ENCODE results near the gene DDX23. TPM values are rescaled to one million over a fixed set of nuclear protein-coding genes. Genes with fewer than 3 reads are reported as not detected.

The DDX23 gene
- total RNA-seq, 1 experiment from 2014 or later, result 107 TPM

GRCh38 chr12:48838048-48838447 is 13.9 kb downstream of the DDX23 start:
- Mint-ChIP-seq H3K36me3 (peaks cover 73% of the 10 kb centered on the region), H3K27me3 (ENCODE audit: low read depth) (no peaks in the 10 kb centered on the region), H3K4me1 (no peaks in the 10 kb centered on the region), H3K4me3 (no peak overlapping the region), H3K9me3 (no peaks in the 10 kb centered on the region), H3K27ac (no peak overlapping the region)
- POLR2A ChIA-PET, result no interaction called here
- DNase-seq (ENCODE audit: low spot score) (no peak), ATAC-seq (no peak)
- CTCF ChIA-PET, result no interaction called here
- TF ChIP-seq ATF6 (CRISPR knock-in tag; IDR thresholded peaks at IDR 0.05) (no peak), ATF2 (CRISPR knock-in tag; IDR thresholded peaks at IDR 0.05; ENCODE audit: borderline replicate concordance, low read depth) (no peak), USF2 (CRISPR knock-in tag; IDR thresholded peaks at IDR 0.05) (no peak), ZMAT4 (CRISPR knock-in tag; IDR thresholded peaks at IDR 0.05) (no peak), TEAD1 (CRISPR knock-in tag; IDR thresholded peaks at IDR 0.05) (no peak), GABPB1 (CRISPR knock-in tag; IDR thresholded peaks at IDR 0.05) (no peak), TEAD4 (CRISPR knock-in tag; IDR thresholded peaks at IDR 0.05) (no peak), RELA (CRISPR knock-in tag; IDR thresholded peaks at IDR 0.05; ENCODE audit: borderline replicate concordance) (no peak), ATF1 (CRISPR knock-in tag; IDR thresholded peaks at IDR 0.05) (no peak), FOXK1 (CRISPR knock-in tag; IDR thresholded peaks at IDR 0.05) (no peak), JAZF1 (CRISPR knock-in tag; IDR thresholded peaks at IDR 0.05) (no peak), ZBTB43 (CRISPR knock-in tag; IDR thresholded peaks at IDR 0.05) (no peak)

- Mint-ChIP-seq H3K27ac (no peak overlapping the region), H3K4me1 (no peaks in the 10 kb centered on the region), H3K4me3 (no peak overlapping the region), H3K27me3 (ENCODE audit: low read depth) (no peaks in the 10 kb centered on the region), H3K9me3 (no peaks in the 10 kb centered on the region), H3K36me3 (peaks cover 74% of the 10 kb centered on the region)
- ChIA-PET CTCF (interaction anchor here (1.2 kb wide), 1 partner anchor 58 kb away, joined by 4 read pairs; no protein-coding TSS in a partner anchor), POLR2A (no interaction called here)
- ATAC-seq (no peak), DNase-seq (ENCODE audit: low spot score) (no peak)
- no peak for TF ChIP-seq PRRX2 (CRISPR knock-in tag; IDR thresholded peaks at IDR 0.05)
- TF ChIP-seq, protein P1, sequence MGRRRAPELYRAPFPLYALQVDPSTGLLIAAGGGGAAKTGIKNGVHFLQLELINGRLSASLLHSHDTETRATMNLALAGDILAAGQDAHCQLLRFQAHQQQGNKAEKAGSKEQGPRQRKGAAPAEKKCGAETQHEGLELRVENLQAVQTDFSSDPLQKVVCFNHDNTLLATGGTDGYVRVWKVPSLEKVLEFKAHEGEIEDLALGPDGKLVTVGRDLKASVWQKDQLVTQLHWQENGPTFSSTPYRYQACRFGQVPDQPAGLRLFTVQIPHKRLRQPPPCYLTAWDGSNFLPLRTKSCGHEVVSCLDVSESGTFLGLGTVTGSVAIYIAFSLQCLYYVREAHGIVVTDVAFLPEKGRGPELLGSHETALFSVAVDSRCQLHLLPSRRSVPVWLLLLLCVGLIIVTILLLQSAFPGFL (CRISPR knock-in tag; IDR thresholded peaks at IDR 0.05; ENCODE audit: borderline replicate concordance), result no peak
- no peak for TF ChIP-seq ETV6 (CRISPR knock-in tag; IDR thresholded peaks at IDR 0.05)
- TF ChIP-seq ATF1 (CRISPR knock-in tag; IDR thresholded peaks at IDR 0.05), result no peak
- no peak for TF ChIP-seq USF1 (CRISPR knock-in tag; IDR thresholded peaks at IDR 0.05)
- no peak for TF ChIP-seq ZBTB43 (CRISPR knock-in tag; IDR thresholded peaks at IDR 0.05)
- TF ChIP-seq, protein P2, sequence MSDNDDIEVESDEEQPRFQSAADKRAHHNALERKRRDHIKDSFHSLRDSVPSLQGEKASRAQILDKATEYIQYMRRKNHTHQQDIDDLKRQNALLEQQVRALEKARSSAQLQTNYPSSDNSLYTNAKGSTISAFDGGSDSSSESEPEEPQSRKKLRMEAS (CRISPR knock-in tag; IDR thresholded peaks at IDR 0.05), result no peak
- TF ChIP-seq ELF4 (CRISPR knock-in tag; IDR thresholded peaks at IDR 0.05; ENCODE audit: low read depth), result no peak
- TF ChIP-seq ZNF512 (CRISPR knock-in tag; IDR thresholded peaks at IDR 0.05; ENCODE audit: borderline replicate concordance), result no peak
- TF ChIP-seq NFE2L1 (CRISPR knock-in tag; IDR thresholded peaks at IDR 0.05), result no peak
- no peak for TF ChIP-seq GRHL2 (CRISPR knock-in tag; IDR thresholded peaks at IDR 0.05; ENCODE audit: insufficient replicate concordance, severe bottlenecking)
- no peak for TF ChIP-seq ZNF138 (CRISPR knock-in tag; conservative IDR thresholded peaks at IDR 0.05)
Observed at GRCh38 chr12:48832321-48833060, 19.5 kb downstream of the DDX23 start.

Data from WTC11 (cell line).